AG04450 (cell line): ENCODE data around the gene UFD1. TPM values are rescaled to one million over a fixed set of nuclear protein-coding genes. Genes with fewer than 3 reads are reported as not detected.

Experiments used
- CTCF ChIA-PET: fragments of 300-600, 350-600 bp; formaldehyde crosslinking; extraction: SDS; loops from one replicate; lab custom pipeline; 2022; ENCODE audit warnings: antibody characterized with exemption, inconsistent platforms; lab: Charles Lee
- POLR2A ChIA-PET: fragments of 350-600 bp; formaldehyde crosslinking; extraction: SDS; loops from one replicate; lab custom pipeline; 2021; ENCODE audit warnings: antibody characterized with exemption, inconsistent platforms; lab: Yijun Ruan, JAX
- DNase-seq: peaks from one replicate; pipeline ENCODE4 v3.0.0-alpha.2; 2011; ENCODE audit warnings: low read depth, low spot score
- H3K27ac ChIP-seq: one replicate; pipeline ENCODE4 v1.5.1; 2012; ENCODE audit warnings: low read depth, low read length, control low read depth
- H3K27me3 ChIP-seq: one replicate; pipeline ENCODE4 v1.6.0; 2012; ENCODE audit warnings: low read length; ENCODE audit not compliant: control insufficient read depth, insufficient read depth
- H3K4me3 ChIP-seq: 2 replicates; pipeline ENCODE4 v1.5.1; 2011; ENCODE audit warnings: mild to moderate bottlenecking, low read depth, low read length, control low read depth
- H3K9me3 ChIP-seq: 2 replicates; pipeline ENCODE4 v1.5.1; 2012; ENCODE audit warnings: low read length; ENCODE audit not compliant: control insufficient read depth, insufficient read depth
- polyA plus RNA-seq: library from polyadenylated mRNA; depleted of rRNA; stranded (reverse); fragments of >200 nt; gene quantifications from 2 replicates; pipeline ENCODE4 v1.2.3, GENCODE V29; 2011
- TF ChIP-seq, protein P1 (sequence below): IDR thresholded peaks from 2 replicates; pipeline ENCODE4 v1.5.1; 2011; ENCODE audit warnings: low read depth, low read length, control low read depth, inconsistent platforms

The UFD1 gene
- polyA plus RNA-seq, 1 experiment, result 87.3 TPM

GRCh38 chr22:19453718-19454117, 25.3 kb downstream of the UFD1 start:
- DNase-seq, result no peak
- CTCF ChIA-PET, result no interaction called here
- Histone ChIP-seq H3K4me3 (no peak overlapping the region), H3K27me3 (no peaks in the 10 kb centered on the region), H3K9me3 (no peaks in the 10 kb centered on the region), H3K27ac (no peak overlapping the region)
- POLR2A ChIA-PET, result no interaction called here
- TF ChIP-seq, protein P1, sequence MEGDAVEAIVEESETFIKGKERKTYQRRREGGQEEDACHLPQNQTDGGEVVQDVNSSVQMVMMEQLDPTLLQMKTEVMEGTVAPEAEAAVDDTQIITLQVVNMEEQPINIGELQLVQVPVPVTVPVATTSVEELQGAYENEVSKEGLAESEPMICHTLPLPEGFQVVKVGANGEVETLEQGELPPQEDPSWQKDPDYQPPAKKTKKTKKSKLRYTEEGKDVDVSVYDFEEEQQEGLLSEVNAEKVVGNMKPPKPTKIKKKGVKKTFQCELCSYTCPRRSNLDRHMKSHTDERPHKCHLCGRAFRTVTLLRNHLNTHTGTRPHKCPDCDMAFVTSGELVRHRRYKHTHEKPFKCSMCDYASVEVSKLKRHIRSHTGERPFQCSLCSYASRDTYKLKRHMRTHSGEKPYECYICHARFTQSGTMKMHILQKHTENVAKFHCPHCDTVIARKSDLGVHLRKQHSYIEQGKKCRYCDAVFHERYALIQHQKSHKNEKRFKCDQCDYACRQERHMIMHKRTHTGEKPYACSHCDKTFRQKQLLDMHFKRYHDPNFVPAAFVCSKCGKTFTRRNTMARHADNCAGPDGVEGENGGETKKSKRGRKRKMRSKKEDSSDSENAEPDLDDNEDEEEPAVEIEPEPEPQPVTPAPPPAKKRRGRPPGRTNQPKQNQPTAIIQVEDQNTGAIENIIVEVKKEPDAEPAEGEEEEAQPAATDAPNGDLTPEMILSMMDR, result no peak

GRCh38 chr22:19451570-19451969, 27.4 kb downstream of the UFD1 start:
- H3K27ac ChIP-seq, result no peak overlapping the region
- ChIA-PET CTCF (interaction anchor here (0.9 kb wide), 1 partner anchor 178 kb away, joined by 3 read pairs; no protein-coding TSS in a partner anchor), POLR2A (interaction anchor here (0.7 kb wide), 1 partner anchor 30 kb away, joined by 3 read pairs; no protein-coding TSS in a partner anchor)
- TF ChIP-seq, protein P1, result no peak
- H3K9me3 ChIP-seq, result no peaks in the 10 kb centered on the region
- H3K27me3 ChIP-seq, result no peaks in the 10 kb centered on the region
- no peak overlapping the region for H3K4me3 ChIP-seq
- DNase-seq, result no peak

GRCh38 chr22:19450363-19451175, 28.4 kb downstream of the UFD1 start:
- TF ChIP-seq, protein P1, result no peak
- ChIA-PET POLR2A (interaction anchor here (0.7 to 1.0 kb wide), 4 partner anchors 16 to 441 kb away, joined by 3 to 7 read pairs (median 4); partner anchors contain the start of genes HIRA and MRPL40), CTCF (interaction anchor here (0.9 kb wide), 2 partner anchors 179 to 271 kb away, joined by 3 read pairs; no protein-coding TSS in a partner anchor)
- Histone ChIP-seq H3K27me3 (no peaks in the 10 kb centered on the region), H3K4me3 (no peak overlapping the region), H3K27ac (no peak overlapping the region), H3K9me3 (no peaks in the 10 kb centered on the region)
- DNase-seq, result no peak

GRCh38 chr22:19449422-19449767, 29.6 kb downstream of the UFD1 start:
- ChIA-PET POLR2A (no interaction called here), CTCF (no interaction called here)
- TF ChIP-seq, protein P1, result no peak
- Histone ChIP-seq H3K27me3 (no peaks in the 10 kb centered on the region), H3K4me3 (no peak overlapping the region), H3K9me3 (no peaks in the 10 kb centered on the region), H3K27ac (no peak overlapping the region)
- no peak for DNase-seq

GRCh38 chr22:19448739-19449421, 30.1 kb downstream of the UFD1 start:
- Histone ChIP-seq H3K9me3 (no peaks in the 10 kb centered on the region), H3K27me3 (no peaks in the 10 kb centered on the region), H3K27ac (no peak overlapping the region), H3K4me3 (0 out of 2 replicates have a peak overlapping the region, but pooled peaks have one; percentile 1)
- DNase-seq, result no peak
- TF ChIP-seq, protein P1, result no peak
- CTCF ChIA-PET, result no interaction called here
- POLR2A ChIA-PET, result no interaction called here
